T-helper 1 cell treated with Interleukin-12 subunit alpha and Interleukin-12 subunit beta and Interleukin-4 antibody, amounts not matched to agents 30 ng/mL and 1 ng/mL, for 36 hours (primary cell): ENCODE results near the gene RARB. TPM values are rescaled to one million over a fixed set of nuclear protein-coding genes. Genes with fewer than 3 reads are reported as not detected.

Source experiments
- intact Hi-C: fragments of 100-400 bp; cut with micrococcal nuclease; formaldehyde crosslinking; loops from one replicate; pipeline ENCODE4 v1.15.1; 2024
- total RNA-seq: library from RNA; stranded (reverse); gene quantifications from 2 replicates; pipeline ENCODE4 v1.2.3, GENCODE V29; 2022

The RARB gene
- total RNA-seq, 1 donor from 2014 or later, result not detected

DNA sequence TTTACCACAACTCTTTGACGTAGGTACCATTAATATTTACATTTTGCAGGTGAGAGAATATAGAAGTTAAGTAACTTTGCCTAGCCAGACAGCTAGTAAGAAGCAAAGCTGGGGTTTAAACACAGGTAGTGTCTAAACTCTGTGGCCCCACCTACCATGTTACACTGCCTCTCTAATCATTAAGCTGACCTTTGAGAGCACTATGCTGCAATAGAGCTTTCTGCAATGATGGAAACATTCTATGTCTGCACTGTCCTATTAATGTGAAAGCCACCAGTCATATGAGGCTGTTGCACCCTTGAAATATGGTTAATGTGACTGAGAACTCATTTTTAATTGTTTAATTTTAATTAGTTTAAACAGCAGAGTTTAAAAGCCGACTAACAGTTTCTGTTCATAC lies 6.3 kb upstream of the RARB start:
- intact Hi-C loops, result no loop called here

DNA sequence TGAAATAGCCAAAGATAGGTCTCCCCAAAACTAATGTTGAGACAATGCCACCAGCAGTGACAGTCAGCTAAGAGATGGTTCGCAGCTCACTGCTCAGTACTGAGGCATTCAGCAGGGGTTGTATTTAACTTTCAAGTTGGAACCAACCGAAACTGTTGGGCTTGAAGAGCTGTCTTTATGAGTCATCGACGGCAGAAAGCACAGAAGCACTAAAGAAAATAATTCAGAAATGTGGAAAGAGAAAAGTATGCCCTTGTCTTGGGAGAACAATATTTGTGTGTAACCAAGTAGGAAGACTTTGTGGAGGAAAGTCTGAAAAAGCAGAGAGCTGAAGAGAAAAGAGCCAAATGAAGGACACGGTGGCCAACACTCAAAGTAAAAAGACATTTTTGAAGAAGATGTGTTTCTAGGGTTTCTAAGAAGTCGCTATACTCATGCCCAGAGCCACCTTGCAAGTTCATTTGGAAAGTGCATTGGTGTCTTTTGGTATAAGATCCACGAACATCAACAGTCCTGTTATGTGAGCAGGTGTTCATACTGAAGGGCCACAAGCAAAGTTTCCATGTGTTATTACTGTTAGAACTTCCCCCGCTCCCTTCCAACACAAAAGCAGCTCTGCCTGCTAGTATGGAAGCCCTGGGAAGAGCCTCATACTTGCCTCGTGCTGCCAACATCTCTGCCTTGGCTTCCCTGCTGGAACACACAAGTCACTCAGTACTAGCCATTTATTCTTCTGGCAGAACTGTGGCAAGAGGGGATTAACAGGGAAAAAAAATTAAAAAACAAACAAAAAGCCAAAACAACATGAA lies 4.1 kb upstream of the RARB start:
- intact Hi-C loops, result no loop called here

DNA sequence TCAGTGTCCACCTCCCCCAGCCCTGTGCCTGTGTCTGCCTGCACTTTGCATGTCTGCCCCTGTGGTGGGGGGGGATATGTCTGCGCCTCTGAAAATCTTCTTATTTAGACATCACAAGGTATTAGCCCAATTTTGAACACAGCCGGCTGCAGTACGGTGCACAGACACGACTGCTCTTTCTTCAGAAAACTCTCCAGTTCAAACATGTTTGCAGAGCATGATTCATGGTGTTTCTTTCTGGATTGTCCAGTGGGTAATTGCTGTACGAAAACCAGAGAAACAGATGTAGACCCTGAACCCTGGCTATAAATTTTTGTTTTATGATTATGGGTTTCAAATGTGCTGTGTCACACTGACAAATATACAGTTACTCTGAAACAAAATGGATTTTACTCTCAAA lies 3.4 kb upstream of the RARB start:
- intact Hi-C loops, result no loop called here

DNA sequence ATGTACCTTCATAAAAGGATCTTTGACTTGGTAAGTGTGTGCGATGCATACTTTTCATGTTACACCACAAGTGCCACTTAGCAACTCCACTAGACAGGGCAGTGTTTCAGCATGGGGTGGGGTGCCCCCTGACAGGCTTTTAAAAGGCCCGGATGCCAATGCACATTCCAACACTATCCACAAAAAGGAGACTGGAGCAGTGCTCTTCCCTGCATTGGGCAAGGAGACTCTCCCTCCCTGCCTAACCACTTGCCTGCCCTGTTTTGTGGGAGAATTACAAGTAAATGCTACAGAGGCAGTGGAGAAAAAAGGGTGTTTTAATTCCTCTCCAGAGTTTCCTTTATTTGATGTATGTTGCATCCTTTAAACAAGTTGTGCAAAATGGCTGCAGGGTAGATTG lies 1.7 kb upstream of the RARB start:
- intact Hi-C loops, result no loop called here

DNA sequence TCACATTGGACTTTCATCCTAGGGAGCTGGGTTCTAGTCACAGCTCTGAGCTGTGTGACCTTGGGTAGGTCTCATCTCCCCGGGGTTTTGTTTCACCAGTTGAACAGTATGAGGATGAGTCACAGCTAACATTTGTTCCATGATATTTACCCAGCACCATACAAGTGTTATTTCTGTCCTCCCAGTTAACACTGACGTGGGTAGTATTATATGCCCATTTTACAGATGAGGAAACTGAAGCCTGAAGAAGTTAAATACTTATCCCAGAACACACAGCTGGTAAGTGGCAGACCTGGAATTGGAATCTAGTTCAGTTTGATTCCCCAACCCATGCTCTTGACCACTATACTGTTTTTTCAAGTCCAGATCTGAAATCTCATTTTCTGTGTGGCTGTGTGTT lies 908 bp upstream of the RARB start:
- intact Hi-C loops, result no loop called here

DNA sequence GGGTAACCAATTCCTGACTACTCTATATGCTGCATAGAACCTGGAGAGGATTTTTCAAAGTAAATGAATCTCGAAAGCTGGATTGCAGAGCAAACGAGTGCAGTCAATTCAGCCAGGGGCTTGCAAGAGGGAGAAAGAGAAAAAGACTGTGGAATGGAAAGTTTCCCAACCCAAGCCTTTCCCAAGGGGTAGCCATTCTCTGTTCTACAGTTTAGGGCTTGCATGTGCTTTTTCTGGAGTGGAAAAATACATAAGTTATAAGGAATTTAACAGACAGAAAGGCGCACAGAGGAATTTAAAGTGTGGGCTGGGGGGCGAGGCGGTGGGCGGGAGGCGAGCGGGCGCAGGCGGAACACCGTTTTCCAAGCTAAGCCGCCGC lies 511 bp upstream of the RARB start:
- intact Hi-C loops, result no loop called here

DNA sequence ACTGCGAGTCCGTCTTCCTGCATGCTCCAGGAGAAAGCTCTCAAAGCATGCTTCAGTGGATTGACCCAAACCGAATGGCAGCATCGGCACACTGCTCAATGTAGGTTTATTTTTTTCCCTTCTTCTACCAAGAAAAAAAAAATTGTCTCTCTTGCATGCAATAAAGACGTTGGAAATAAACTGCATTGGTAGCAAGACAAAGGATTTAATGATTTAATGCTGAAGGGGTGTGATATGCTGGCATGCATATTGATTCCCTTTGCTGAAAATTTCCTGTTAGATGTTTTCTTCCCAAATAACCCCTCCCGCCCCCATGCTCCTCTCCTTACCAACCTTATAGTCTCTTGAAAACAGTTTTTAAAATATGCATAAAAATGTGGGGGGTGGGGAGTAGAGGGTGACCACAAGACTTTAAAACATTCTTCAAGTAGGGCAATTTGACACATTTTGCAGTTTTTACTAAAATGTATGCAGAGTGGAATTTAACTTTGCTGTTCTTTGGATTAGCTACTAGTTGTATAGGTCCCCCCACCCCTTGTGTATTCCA lies 799 bp downstream of the RARB start:
- intact Hi-C loops, result no loop called here

DNA sequence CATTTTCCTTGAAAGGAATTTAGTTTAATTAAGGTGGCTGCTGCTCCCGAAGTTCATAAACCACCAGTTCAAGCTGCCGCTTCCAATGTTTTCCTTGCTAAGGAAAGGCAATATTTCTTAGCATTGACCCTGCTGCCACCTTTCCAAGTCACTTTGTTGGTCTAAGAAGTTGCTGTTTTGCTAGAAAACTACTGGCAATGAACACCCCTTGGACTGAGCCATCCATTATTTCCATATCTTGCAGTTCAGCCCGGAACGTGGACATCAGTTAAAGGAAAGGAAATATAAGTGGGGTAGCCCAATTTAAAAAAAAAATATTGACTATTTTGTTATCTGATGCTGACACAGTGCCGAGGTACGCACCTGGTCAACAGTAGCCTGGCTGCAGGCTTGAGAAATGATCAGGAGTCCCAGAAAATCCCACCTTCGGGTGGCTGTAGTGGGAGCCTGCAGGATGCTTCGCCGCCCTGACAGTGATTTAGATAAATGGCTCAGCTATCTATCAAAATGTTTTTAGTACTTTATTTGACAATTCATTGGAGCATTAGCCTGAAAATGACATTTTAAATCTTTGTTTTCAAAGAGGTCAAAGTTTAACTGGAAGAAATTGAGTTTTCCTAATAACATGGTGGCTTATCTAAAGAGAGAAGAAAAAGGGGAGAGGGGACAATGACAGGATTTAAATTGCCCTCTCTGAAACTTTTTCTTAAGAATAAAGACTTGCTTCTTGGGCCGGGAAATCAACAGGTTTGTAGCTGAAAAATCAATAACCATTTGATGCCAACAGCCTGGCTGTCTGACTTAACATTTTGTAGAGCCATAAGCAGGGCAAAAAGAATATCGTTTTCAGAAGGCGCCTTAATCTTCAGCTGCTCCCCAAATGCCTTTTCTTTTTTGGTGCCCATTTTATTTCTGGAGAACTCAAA lies 1.6 kb downstream of the RARB start:
- intact Hi-C loops, result no loop called here

DNA sequence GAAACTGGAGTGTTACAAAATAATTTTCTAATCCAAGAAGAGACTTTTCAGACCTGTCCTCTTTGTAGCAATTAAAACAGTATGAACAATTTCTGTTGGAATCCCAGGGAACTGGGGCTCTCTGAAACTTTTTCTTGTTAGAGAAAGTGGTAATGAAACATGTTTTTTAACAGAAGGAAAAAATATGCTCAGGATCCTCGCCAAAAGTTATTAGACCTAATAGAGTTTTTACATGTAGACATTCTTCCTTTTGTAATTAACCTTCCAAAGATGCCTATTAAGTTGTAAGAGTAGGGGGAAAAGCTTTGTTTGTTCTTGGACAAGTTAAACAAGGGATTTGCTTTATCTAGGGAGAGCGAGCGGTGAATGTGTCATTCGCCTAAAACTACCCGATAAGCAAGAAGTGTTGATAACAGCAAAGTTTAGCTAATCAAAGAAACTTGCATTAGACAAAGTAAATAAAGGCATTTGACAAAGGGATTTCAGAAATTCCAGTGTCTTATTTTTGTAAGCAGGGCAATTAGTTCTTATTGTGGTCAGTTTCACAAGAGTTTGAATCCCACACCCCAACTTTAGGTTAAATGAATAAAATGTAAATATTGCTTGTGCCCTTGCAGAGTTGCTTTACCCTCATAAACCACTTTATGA lies 2.3 kb downstream of the RARB start:
- intact Hi-C loops, result no loop called here

DNA sequence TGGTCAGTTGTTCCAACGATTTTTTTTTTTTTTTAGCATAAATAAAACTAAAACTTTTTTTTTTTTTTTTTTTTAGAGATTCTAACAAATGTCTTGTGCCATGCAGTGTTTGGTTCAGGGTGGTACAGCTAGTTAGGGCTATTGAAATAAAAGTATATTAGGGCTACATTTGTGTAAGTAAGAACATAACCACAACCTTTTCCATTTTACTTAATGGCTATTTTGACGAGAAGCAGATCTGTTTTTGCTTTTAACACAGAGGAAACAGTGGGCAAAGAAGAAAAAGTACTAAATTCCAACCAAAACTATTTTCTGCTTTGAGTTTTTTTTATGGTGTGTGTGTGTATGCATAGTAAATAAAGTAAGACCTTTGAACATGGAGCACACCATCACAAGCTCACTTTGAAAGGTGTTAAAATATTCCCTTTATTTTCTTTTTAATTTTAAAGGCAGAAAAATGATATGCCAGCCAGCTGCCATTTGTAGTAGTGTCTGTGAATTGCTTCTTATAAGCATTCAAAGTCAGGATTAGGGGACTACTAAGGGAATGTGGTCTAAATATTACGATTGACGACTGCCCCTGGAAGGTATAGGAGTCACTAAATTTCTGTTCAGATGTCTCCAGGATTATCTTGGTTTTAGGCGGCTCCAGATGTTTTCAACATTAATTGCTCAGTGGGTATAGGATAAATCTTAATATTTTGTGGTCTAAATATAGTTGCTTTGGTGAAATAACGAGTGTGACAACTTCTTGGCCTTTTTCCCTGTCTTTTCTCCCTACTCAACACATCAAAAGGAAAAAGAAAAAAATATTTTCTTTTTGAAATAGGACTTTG lies 3.1 kb downstream of the RARB start:
- intact Hi-C loops, result no loop called here

DNA sequence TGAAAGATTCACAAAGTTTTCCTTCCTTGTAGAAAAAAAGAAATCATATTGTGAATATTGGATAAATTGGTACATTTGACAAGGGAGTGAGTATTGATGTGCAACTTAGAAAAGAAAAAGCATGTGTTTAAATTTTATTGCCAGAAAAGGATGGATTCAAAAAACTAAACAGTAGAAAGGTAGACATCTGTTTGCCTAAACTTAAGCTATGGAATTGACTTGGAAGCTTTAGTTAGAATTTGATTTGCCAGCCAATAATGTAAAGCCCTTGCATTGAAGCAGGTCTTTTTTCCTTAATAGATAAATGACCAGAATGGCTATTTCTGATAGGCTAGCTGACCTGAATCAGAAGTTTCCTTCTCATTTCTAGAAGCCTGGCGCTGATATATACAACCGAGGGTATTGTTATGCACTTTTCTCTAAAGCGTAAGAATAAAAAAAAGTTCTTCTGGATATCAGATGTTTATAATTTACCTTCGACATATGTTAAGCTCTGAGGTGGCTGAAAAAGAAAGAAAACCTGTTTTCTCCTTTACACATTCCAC lies 4.2 kb downstream of the RARB start:
- intact Hi-C loops, result no loop called here

DNA sequence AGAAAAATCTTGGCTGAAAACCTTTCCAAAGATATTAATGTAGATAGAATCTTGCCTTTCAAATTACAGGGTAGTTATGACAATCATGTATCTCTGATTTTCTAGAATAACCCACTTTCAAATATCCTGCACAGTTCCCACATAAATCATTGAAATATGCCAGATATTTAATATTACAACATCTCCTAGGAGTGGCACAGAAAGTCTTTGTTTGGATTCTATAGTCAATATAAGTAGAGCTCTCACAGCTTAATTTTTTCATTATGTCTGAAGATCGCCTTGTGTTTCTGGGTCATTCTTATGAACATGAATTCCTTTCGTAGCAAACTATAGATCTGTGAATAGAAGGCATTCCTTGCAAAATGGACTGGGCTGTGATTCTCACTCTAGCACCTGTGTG lies 5.0 kb downstream of the RARB start:
- intact Hi-C loops, result no loop called here

DNA sequence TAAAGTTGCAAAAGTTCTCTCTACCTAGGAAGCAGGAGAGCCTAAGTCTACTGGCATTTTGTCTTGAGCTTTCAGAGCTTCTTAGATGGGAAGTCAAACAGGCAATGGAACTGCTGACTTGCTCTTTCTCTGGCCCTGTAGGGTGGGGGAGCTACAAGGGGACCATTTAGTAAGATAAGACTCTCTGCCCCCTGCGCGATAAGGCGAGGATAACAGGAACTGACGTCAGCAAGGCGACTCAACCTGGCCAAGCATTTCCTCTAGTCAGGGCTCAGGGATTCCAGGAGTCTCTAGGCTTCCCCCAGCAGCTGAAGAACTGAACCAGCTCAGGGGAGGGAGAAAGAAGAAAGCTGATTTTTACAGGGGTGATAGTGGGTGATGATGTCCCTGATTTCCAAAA lies 5.8 kb downstream of the RARB start:
- intact Hi-C loops, result no loop called here

DNA sequence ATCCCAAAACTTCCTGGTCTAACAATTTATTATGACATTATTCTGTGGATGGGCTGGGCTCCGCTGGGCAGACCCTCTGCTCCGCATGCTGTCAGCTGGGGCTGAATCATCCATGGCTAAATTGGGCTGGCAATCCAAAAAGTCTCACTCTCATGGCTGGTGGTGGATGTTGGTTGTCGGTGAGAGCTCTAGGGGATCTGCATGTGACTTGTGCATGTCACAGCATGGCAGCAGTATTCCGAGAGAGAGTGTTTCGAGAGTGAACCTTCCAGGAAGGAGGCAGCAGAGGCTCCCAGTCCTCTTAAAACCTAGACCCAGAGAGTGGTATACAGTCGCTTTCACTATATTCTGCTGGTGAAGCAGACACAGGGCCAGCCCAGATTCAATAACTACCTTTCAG lies 9.9 kb downstream of the RARB start:
- intact Hi-C loops, result no loop called here

DNA sequence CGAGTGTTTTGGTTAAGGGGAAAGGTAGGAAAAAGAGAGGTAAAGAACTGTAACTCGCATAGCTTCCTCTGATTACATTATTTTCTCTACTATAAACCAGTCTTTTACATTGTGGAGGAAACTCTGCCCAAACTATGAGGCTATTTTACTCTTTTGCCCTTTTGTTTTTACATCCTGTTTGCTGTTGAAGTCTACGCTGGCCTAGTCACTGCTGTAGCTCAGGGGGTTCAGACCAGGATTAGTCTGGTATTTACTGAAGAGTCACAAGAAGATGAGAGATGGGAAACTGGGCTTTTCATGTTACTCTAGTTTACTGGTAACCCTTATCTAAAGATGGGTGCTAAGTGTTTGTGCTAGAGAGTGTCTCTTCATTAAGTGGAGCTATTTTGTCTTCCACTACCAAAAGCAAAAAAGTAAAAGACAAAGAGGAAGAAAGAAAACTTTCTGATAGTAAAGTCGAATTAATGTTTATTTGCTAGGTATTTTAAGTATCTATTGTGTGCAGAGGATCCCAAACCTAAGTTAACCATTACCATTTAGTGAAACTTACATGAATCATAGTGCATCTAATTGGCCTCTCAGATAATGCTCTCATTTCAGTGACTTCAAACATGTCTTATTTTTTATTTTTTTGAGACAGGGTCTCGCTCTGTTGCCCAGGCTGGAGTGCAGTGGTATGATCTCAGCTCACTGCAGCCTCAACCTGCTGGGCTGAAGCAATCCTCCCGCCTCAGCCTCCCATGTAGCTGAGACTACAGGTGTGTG lies 10.9 kb downstream of the RARB start:
- intact Hi-C loops, result no loop called here

DNA sequence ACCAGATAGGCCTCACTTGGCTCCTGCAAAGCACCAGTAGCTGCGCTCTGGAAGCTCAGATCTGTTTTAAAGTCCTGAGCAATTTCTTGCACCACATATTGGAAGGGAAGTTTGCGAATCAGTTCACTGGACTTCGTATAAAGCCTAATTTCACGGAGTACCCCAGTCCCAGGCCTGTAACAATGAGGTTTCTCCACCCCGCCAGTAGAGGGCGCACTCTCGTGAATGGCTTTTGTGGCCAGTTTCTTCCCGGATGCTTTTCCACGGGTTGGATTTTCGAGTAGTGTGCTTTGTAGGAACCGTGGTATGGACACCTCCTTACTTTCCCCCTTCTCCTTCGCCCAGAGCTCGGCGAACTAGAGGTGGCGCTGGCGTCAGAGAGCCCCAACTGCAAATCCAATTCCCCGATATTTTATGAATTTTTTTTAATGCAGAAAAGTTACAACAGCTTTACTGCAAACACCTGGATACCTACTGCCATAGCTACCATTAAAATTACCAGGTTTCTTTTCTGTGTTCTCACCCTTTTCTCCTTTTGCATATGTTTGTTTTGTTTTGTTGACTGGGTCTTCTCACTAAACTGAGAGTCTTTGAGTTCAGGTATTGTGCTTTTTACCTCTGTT lies 13.3 kb downstream of the RARB start:
- intact Hi-C loops, result loop anchor here (2.0 kb wide), 1 partner anchor 153 kb away; no protein-coding TSS in a partner anchor

DNA sequence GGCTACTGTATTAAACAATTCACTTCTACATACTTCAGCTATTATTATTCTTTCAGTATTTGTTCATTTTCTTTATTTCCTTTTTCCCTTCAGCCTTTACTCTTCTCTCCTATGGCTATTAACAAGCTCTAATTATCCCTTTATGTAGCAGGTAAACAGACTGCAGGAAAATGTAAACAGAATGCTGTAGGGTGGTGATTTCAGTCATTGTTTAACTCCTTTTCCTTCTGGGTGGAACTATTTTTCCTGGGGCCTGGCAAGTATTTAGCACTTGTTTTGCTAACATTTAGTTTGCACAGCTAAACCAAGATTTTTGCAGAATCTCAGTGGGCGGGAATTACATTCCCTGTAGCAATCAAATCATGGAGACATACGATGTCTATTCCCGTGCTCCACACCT lies 14.4 kb downstream of the RARB start:
- intact Hi-C loops, result no loop called here

DNA sequence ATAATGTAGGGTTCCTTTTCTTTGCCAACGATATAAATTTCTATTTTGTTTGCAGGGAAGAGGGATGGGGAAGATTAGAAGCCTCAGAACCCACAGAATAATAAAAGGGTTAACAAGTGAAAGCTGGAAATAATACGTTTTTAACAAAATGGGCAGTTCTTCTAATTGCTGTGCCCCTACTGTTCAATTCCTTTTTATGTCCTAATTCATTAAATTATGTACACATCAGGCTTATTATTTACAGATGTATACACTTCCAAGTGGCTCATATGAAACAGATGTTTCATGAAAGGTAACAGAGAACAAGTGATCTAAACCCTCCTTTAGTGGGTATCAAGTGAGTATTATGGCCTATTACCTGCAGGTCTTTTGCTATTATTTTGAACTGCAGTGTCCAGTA lies 16.2 kb downstream of the RARB start:
- intact Hi-C loops, result no loop called here

DNA sequence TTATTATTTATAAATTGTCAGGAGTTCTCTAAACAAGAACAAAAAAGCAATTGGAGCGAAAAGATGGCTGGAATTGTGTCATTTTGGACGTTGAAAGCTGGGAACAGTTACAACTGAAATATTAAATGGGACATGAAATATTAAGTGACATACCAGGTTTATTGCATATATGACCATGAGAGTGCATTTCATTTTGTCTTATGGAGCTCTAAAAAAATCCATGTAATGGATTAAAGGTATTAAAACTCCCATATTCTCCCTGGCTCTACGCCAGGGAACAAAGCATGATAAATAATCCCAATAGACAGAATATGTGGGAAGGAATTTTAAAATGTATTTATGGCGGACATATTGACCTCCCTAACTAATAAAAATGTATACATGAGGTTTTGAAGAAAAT lies 17.7 kb downstream of the RARB start:
- intact Hi-C loops, result no loop called here
